HCT116 (cell line): ENCODE data around the gene TRDN.

ENCODE experiments used
- CEBPB ChIP-seq: IDR thresholded peaks from 2 replicates; pipeline ENCODE4 v1.6.1; 2012; ENCODE audit warnings: low read depth
- CTCF ChIP-seq, 3 experiments: fragments of 200-600 bp in 1 of 3; sonication (generic) in 1 of 3; IDR thresholded peaks in 2 of 3; conservative IDR thresholded peaks in 1 of 3; 2 replicates each; pipeline ENCODE4 v1.5.1; 2012 to 2017; ENCODE audit warnings: low read depth in 2 of 3, low read length in 2 of 3, antibody characterized with exemption in 1 of 3, borderline replicate concordance in 1 of 3, control low read depth in 1 of 3, mild to moderate bottlenecking in 1 of 3, mixed read lengths in 1 of 3, mixed run types in 1 of 3, moderate library complexity in 1 of 3; ENCODE audit not compliant: insufficient read depth in 1 of 3
- EZH2 ChIP-seq: fragments of 200-600 bp; sonication (generic); IDR thresholded peaks from 2 replicates; pipeline ENCODE4 v1.6.1; 2017; ENCODE audit warnings: antibody characterized with exemption, mixed run types
- EZH2phosphoT487 ChIP-seq: fragments of 200-600 bp; IDR thresholded peaks from 2 replicates; pipeline ENCODE4 v1.6.1; 2018; ENCODE audit warnings: antibody characterized with exemption, borderline replicate concordance
- FOSL1 ChIP-seq: IDR thresholded peaks from 2 replicates; pipeline ENCODE4 v1.6.1; 2012; ENCODE audit warnings: low read depth
- POLR2A ChIP-seq: IDR thresholded peaks from 2 replicates; pipeline ENCODE4 v1.7.0; 2011; ENCODE audit warnings: borderline replicate concordance; ENCODE audit not compliant: insufficient read depth, insufficient read length; ENCODE audit errors: extremely low read depth
- POLR2AphosphoS5 ChIP-seq: IDR thresholded peaks from 2 replicates; pipeline ENCODE4 v1.6.1; 2011; ENCODE audit warnings: mild to moderate bottlenecking, low read depth, low read length, moderate library complexity
- SIN3A ChIP-seq: IDR thresholded peaks from 2 replicates; pipeline ENCODE4 v1.6.1; 2012; ENCODE audit warnings: low read depth
- SP1 ChIP-seq: IDR thresholded peaks from 2 replicates; pipeline ENCODE4 v1.6.1; 2012; ENCODE audit warnings: low read depth

- TF ChIP-seq POLR2A: no peak
- TF ChIP-seq CTCF (IDR thresholded peaks at IDR 0.05 in 2 of 3, conservative IDR thresholded peaks at IDR 0.05 in 1 of 3; ENCODE audit: borderline replicate concordance in 1 of 3, insufficient read depth in 1 of 3, low read depth in 2 of 3, low read length in 2 of 3): no peak
- no peak for TF ChIP-seq EZH2phosphoT487
- TF ChIP-seq CEBPB: no peak
- TF ChIP-seq EZH2: no peak
- no peak for TF ChIP-seq SP1
- TF ChIP-seq FOSL1: no peak
- TF ChIP-seq SIN3A: no peak
- TF ChIP-seq POLR2AphosphoS5: no peak
These were observed 117.6 kb downstream of the TRDN start for GRCh38 chr6:123519189-123519505.
